BLaER1 treated with 17β-estradiol and CSF1 and Interleukin-3, amounts not matched to agents 10 nM and 100 nM (cell line): ENCODE measurements around the gene AIG1.

Source experiments
- H3K27ac ChIP-seq, 11 experiments: shearing (Covaris generic); formaldehyde crosslinking; 2 replicates each; pipeline ENCODE4 v1.8.1; 2022
- H3K27me3 ChIP-seq, 11 experiments: shearing (Covaris generic); formaldehyde crosslinking; 2 replicates each; pipeline ENCODE4 v1.8.1; 2022
- H3K36me3 ChIP-seq, 11 experiments: shearing (Covaris generic); formaldehyde crosslinking; 2 replicates each; pipeline ENCODE4 v1.8.1; 2022
- H3K4me1 ChIP-seq, 10 experiments: shearing (Covaris generic); formaldehyde crosslinking; 2 replicates each; pipeline ENCODE4 v1.8.1; 2022
- H3K4me2 ChIP-seq, 11 experiments: shearing (Covaris generic); formaldehyde crosslinking; 2 replicates each; pipeline ENCODE4 v1.8.1; 2022
- H3K4me3 ChIP-seq, 10 experiments: shearing (Covaris generic); formaldehyde crosslinking; 2 replicates each; pipeline ENCODE4 v1.8.1; 2022
- H3K9ac ChIP-seq, 11 experiments: shearing (Covaris generic); formaldehyde crosslinking; 2 replicates each; pipeline ENCODE4 v1.8.1; 2022
- H3K9me3 ChIP-seq, 11 experiments: shearing (Covaris generic); formaldehyde crosslinking; replicated peaks in 1 of 11; 2 replicates each; pipeline ENCODE4 v1.8.1; 2022
- H4K20me1 ChIP-seq, 11 experiments: shearing (Covaris generic); formaldehyde crosslinking; 2 replicates each; pipeline ENCODE4 v1.8.1; 2022
- Cebpa-rat ChIP-seq, 11 experiments: shearing (Covaris generic); IDR thresholded peaks; 2 replicates each; pipeline ENCODE4 v1.8.1; 2022

AIG1 gene

DNA sequence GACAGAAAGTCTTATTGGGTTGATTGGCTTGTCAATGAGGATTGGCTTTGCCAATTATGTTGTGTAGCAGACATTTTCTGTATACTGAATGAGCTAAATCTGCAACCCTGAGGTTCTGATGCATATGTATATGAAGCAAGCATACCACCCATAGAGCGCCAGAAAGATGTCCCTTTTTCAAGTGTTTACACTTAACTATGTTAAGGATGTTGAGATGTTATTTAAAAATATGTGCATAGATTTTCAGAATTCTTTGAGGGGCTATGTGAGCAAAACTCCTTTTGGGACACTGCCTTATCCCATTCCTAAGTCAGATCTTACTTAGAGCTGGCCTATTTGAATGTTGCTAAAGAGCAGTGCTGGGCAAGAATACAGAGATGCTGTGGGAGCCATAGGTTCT, 1.9 kb downstream of the AIG1 start:
- Histone ChIP-seq H3K9me3 (0 out of 22 replicates have a peak, but pooled peaks cover 0 to 5% (median 0%) of the 10 kb centered on the region in 11 experiments), H3K4me2 (peak overlapping the region in 1 of 11 experiments; percentile 83; a peak in 1 of 22 replicates), H3K27me3 (no peaks in the 10 kb centered on the region), H3K9ac (no peak overlapping the region), H3K27ac (no peak overlapping the region), H3K4me3 (no peak overlapping the region), H3K36me3 (no peaks in the 10 kb centered on the region), H3K4me1 (peaks cover 10 to 27% (median 17%) of the 10 kb centered on the region in 10 experiments), H4K20me1 (no peaks in the 10 kb centered on the region)
- TF ChIP-seq Cebpa-rat (IDR thresholded peaks at IDR 0.05) = no peak

DNA sequence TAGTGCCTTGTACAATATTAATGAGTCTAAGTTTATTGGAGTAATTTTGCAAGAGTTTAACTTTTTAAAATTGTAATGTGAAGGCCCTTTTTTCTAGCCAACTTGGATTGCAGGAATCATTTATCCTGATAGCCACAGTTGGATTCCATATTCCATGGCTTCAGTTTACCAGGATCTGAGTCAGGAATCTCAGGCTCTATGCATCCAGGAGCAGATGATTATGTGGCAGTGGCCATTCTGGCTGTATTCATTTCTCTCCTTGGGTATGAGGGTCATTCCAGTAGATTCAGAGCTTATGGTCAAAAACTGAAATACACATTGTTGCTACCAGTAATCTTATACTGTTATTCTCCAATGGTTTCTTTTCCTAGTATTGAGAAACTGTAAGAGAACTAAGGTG, 2.9 kb downstream of the AIG1 start:
- Histone ChIP-seq H3K9ac (no peak overlapping the region), H3K4me2 (no peak overlapping the region)

GRCh38 chr6:143064271-143064670, 3.6 kb downstream of the AIG1 start:
- H3K27ac ChIP-seq = no peak overlapping the region
- no peaks in the 10 kb centered on the region for H4K20me1 ChIP-seq
- H3K36me3 ChIP-seq = no peaks in the 10 kb centered on the region
- TF ChIP-seq Cebpa-rat (IDR thresholded peaks at IDR 0.05) = no peak
- H3K4me2 ChIP-seq = no peak overlapping the region; a peak in 2 of 22 replicates
- H3K9ac ChIP-seq = no peak overlapping the region
- peaks cover 10 to 25% (median 16%) of the 10 kb centered on the region in 10 experiments for H3K4me1 ChIP-seq
- no peaks in the 10 kb centered on the region for H3K9me3 ChIP-seq
- no peaks in the 10 kb centered on the region for H3K27me3 ChIP-seq
- no peak overlapping the region for H3K4me3 ChIP-seq

More for the DNA sequence above, 2.9 kb downstream of the AIG1 start:
- Histone ChIP-seq H3K9me3 (0 out of 22 replicates have a peak, but pooled peaks cover 0 to 5% (median 0%) of the 10 kb centered on the region in 11 experiments), H3K27ac (no peak overlapping the region), H4K20me1 (no peaks in the 10 kb centered on the region), H3K36me3 (no peaks in the 10 kb centered on the region), H3K4me1 (peaks cover 10 to 27% (median 17%) of the 10 kb centered on the region in 10 experiments), H3K27me3 (no peaks in the 10 kb centered on the region), H3K4me3 (no peak overlapping the region)
- no peak for TF ChIP-seq Cebpa-rat (IDR thresholded peaks at IDR 0.05)

- TF ChIP-seq Cebpa-rat (IDR thresholded peaks at IDR 0.05) = no peak
- no peaks in the 10 kb centered on the region for H3K36me3 ChIP-seq
- peak overlapping the region in 6 of 11 experiments; percentile 9 to 33 (median 26); a peak in 7 of 22 replicates for H3K4me2 ChIP-seq
- no peak overlapping the region for H3K9ac ChIP-seq
- H4K20me1 ChIP-seq = no peaks in the 10 kb centered on the region
- peaks cover 3 to 16% (median 8%) of the 10 kb centered on the region in 10 experiments; a peak in 18 of 20 replicates for H3K4me1 ChIP-seq
- no peak overlapping the region for H3K27ac ChIP-seq
- no peaks in the 10 kb centered on the region for H3K27me3 ChIP-seq
- H3K9me3 ChIP-seq = no peaks in the 10 kb centered on the region
- no peak overlapping the region for H3K4me3 ChIP-seq
Measured at GRCh38 chr6:143064951-143065683, 4.4 kb downstream of the AIG1 start.

GRCh38 chr6:143068001-143068400, 7.3 kb downstream of the AIG1 start:
- Histone ChIP-seq H3K4me2 (no peak overlapping the region), H3K4me1 (peaks cover 0 to 8% (median 0%) of the 10 kb centered on the region in 10 experiments; a peak in 3 of 20 replicates), H3K4me3 (no peak overlapping the region), H3K36me3 (no peaks in the 10 kb centered on the region), H4K20me1 (no peaks in the 10 kb centered on the region), H3K27me3 (no peaks in the 10 kb centered on the region), H3K9me3 (no peaks in the 10 kb centered on the region), H3K27ac (no peak overlapping the region), H3K9ac (no peak overlapping the region)
- TF ChIP-seq Cebpa-rat (IDR thresholded peaks at IDR 0.05) = no peak

DNA sequence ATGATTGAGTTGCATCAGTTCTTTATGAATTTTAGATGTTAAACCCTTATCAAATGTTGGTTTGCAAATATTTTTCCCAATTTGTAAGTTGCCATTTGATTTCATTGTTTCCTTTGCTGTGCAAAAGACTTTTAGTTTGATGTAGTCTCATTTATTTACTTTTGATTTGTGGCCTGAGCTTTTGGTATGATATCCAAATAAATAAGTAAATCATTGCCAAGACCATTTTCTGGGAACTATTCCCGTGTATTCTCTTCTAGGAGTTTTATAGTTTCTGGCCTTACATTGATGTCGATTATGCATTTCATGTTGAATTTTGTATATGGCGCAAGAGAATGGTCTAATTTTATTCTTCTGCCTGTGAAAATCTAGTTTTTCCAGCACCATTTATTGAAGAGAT, 13.4 kb downstream of the AIG1 start:
- no peaks in the 10 kb centered on the region for H3K27me3 ChIP-seq
- H3K9me3 ChIP-seq = peaks cover 12 to 20% (median 15%) of the 10 kb centered on the region in 11 experiments; a peak in 19 of 22 replicates
- no peaks in the 10 kb centered on the region for H3K36me3 ChIP-seq
- H3K9ac ChIP-seq = no peak overlapping the region
- no peak overlapping the region for H3K27ac ChIP-seq
- peaks cover 0 to 11% (median 0%) of the 10 kb centered on the region in 10 experiments; a peak in 2 of 20 replicates for H3K4me1 ChIP-seq
- no peak overlapping the region for H3K4me3 ChIP-seq
- no peaks in the 10 kb centered on the region for H4K20me1 ChIP-seq
- no peak for TF ChIP-seq Cebpa-rat (IDR thresholded peaks at IDR 0.05)
- H3K4me2 ChIP-seq = no peak overlapping the region

GRCh38 chr6:143074670-143075318, 14.1 kb downstream of the AIG1 start:
- Histone ChIP-seq H3K4me3 (no peak overlapping the region), H3K27me3 (no peaks in the 10 kb centered on the region), H3K9ac (no peak overlapping the region), H4K20me1 (no peaks in the 10 kb centered on the region), H3K36me3 (no peaks in the 10 kb centered on the region), H3K4me2 (no peak overlapping the region), H3K9me3 (peaks cover 12 to 20% (median 15%) of the 10 kb centered on the region in 11 experiments; a peak in 19 of 22 replicates), H3K27ac (no peak overlapping the region), H3K4me1 (peaks cover 0 to 12% (median 0%) of the 10 kb centered on the region in 10 experiments; a peak in 2 of 20 replicates)
- no peak for TF ChIP-seq Cebpa-rat (IDR thresholded peaks at IDR 0.05)

- no peak overlapping the region for H3K9ac ChIP-seq
- H3K36me3 ChIP-seq = no peaks in the 10 kb centered on the region
- no peak overlapping the region for H3K27ac ChIP-seq
- TF ChIP-seq Cebpa-rat (IDR thresholded peaks at IDR 0.05) = no peak
- H3K4me3 ChIP-seq = no peak overlapping the region
- no peaks in the 10 kb centered on the region for H4K20me1 ChIP-seq
- peaks cover 0 to 12% (median 0%) of the 10 kb centered on the region in 10 experiments; a peak in 2 of 20 replicates for H3K4me1 ChIP-seq
- peaks cover 8 to 20% (median 15%) of the 10 kb centered on the region in 11 experiments; a peak in 19 of 22 replicates for H3K9me3 ChIP-seq
- peak overlapping the region in 2 of 11 experiments; percentile 1 to 2; a peak in 1 of 22 replicates for H3K4me2 ChIP-seq
- H3K27me3 ChIP-seq = no peaks in the 10 kb centered on the region
Measured at GRCh38 chr6:143078468-143079324, 18.0 kb downstream of the AIG1 start.

- Histone ChIP-seq H3K9me3 (peaks cover 5 to 19% (median 12%) of the 10 kb centered on the region in 11 experiments; a peak in 19 of 22 replicates), H3K4me2 (0 out of 22 replicates have a peak overlapping the region, but pooled peaks of 1 of the 11 experiments have one; percentile 2), H3K4me3 (no peak overlapping the region), H3K36me3 (no peaks in the 10 kb centered on the region), H3K27me3 (no peaks in the 10 kb centered on the region), H3K4me1 (peaks cover 0 to 12% (median 0%) of the 10 kb centered on the region in 10 experiments; a peak in 2 of 20 replicates), H3K27ac (no peak overlapping the region), H4K20me1 (no peaks in the 10 kb centered on the region), H3K9ac (no peak overlapping the region)
- TF ChIP-seq Cebpa-rat (IDR thresholded peaks at IDR 0.05) = no peak
Measured at GRCh38 chr6:143079325-143079640, 18.6 kb downstream of the AIG1 start.
